ENCODE data around the gene CPT1A.

Gene CPT1A

GRCh38 chr11:68770781-68771180 is 70.9 kb downstream of the CPT1A start:
- no peak for TF ChIP-seq CTCF (IDR thresholded peaks at IDR 0.05)

GRCh38 chr11:68767672-68768071 is 74.0 kb downstream of the CPT1A start:
- TF ChIP-seq CTCF (IDR thresholded peaks at IDR 0.05), result no peak

- TF ChIP-seq CTCF (IDR thresholded peaks at IDR 0.05), result no peak
Measured at GRCh38 chr11:68766786-68767185, 74.9 kb downstream of the CPT1A start.

- no peak for TF ChIP-seq CTCF (IDR thresholded peaks at IDR 0.05)
Measured at GRCh38 chr11:68764746-68765145, 77.0 kb downstream of the CPT1A start.

GRCh38 chr11:68763926-68764657 is 77.6 kb downstream of the CPT1A start:
- no peak for TF ChIP-seq CTCF (IDR thresholded peaks at IDR 0.05)

- TF ChIP-seq CTCF (IDR thresholded peaks at IDR 0.05), result no peak
Measured at GRCh38 chr11:68763181-68763721, 78.5 kb downstream of the CPT1A start.

- no peak for TF ChIP-seq CTCF (IDR thresholded peaks at IDR 0.05)
Measured at GRCh38 chr11:68762481-68762880, 79.2 kb downstream of the CPT1A start.

Measured in LNCAP (cell line).